GM21390 (cell line): Measurements from ENCODE around the gene TCF20.

Experiments used
- ATAC-seq: cut with Tn5 transposase; IDR thresholded peaks from one replicate; pipeline ENCODE4 v1.9.1; 2021; ENCODE audit not compliant: unreplicated experiment

Gene TCF20

GRCh38 chr22:42261296-42261695 is 9.2 kb downstream of the TCF20 start:
- ATAC-seq = no peak

- no peak for ATAC-seq
Observed at GRCh38 chr22:42258126-42258525, 12.3 kb downstream of the TCF20 start.

- ATAC-seq = no peak
Observed at GRCh38 chr22:42257386-42257785, 13.1 kb downstream of the TCF20 start.

- ATAC-seq = no peak
Observed at GRCh38 chr22:42256930-42257329, 13.5 kb downstream of the TCF20 start.

GRCh38 chr22:42256220-42256619 is 14.2 kb downstream of the TCF20 start:
- no peak for ATAC-seq

GRCh38 chr22:42249831-42250230 is 20.6 kb downstream of the TCF20 start:
- ATAC-seq = no peak

- ATAC-seq = no peak
Observed at GRCh38 chr22:42248995-42249394, 21.5 kb downstream of the TCF20 start.

- no peak for ATAC-seq
Observed at GRCh38 chr22:42247596-42247995, 22.9 kb downstream of the TCF20 start.

- no peak for ATAC-seq
Observed at GRCh38 chr22:42243802-42244060, 26.7 kb downstream of the TCF20 start.

GRCh38 chr22:42236848-42237247 is 33.6 kb downstream of the TCF20 start:
- no peak for ATAC-seq

GRCh38 chr22:42236268-42236667 is 34.2 kb downstream of the TCF20 start:
- ATAC-seq = no peak

- ATAC-seq = no peak
Observed at GRCh38 chr22:42233879-42234278, 36.6 kb downstream of the TCF20 start.

GRCh38 chr22:42231929-42232328 is 38.5 kb downstream of the TCF20 start:
- no peak for ATAC-seq

GRCh38 chr22:42229455-42230149 is 40.9 kb downstream of the TCF20 start:
- no peak for ATAC-seq

- ATAC-seq = no peak
Observed at GRCh38 chr22:42228483-42228882, 42.0 kb downstream of the TCF20 start.

GRCh38 chr22:42227435-42227834 is 43.0 kb downstream of the TCF20 start:
- no peak for ATAC-seq

- no peak for ATAC-seq
Observed at GRCh38 chr22:42225841-42226240, 44.6 kb downstream of the TCF20 start.

- no peak for ATAC-seq
Observed at GRCh38 chr22:42222140-42222539, 48.3 kb downstream of the TCF20 start.
